Thyroid gland (tissue), 4 donors: Measurements from ENCODE around the gene PLEKHA7. TPM values are rescaled to one million over a fixed set of nuclear protein-coding genes. Genes with fewer than 3 reads are reported as not detected.

Source experiments
- DNase-seq, 2 donors: peaks; one replicate each; pipeline ENCODE4 v3.0.0-alpha.2; 2019
- H3K27ac ChIP-seq, 3 donors: fragments of 200-600 bp; sonication (generic); 1 replicate in 2 of 3; 2 replicates in 1 of 3; pipeline ENCODE4 v1.5.1; 2016 to 2019; ENCODE audit warnings: mild to moderate bottlenecking in 1 of 3, moderate library complexity in 1 of 3
- H3K27me3 ChIP-seq: fragments of 200-600 bp; sonication (generic); one replicate; pipeline ENCODE4 v1.5.1; 2019
- H3K36me3 ChIP-seq, 2 donors: fragments of 200-600 bp; sonication (generic); one replicate each; pipeline ENCODE4 v1.5.1; 2016 to 2019
- H3K4me1 ChIP-seq, 2 donors: fragments of 200-600 bp; sonication (generic); one replicate each; pipeline ENCODE4 v1.5.1; 2017 to 2019
- H3K4me3 ChIP-seq, 3 donors: fragments of 200-600 bp; sonication (generic); replicated peaks in 1 of 3; 1 replicate in 2 of 3; 2 replicates in 1 of 3; pipeline ENCODE4 v1.5.1; 2016; ENCODE audit warnings: mild to moderate bottlenecking in 1 of 3
- H3K9me3 ChIP-seq: fragments of 200-600 bp; sonication (generic); one replicate; pipeline ENCODE4 v1.5.1; 2017
- POLR2A ChIP-seq, 2 donors: fragments of 450-650 bp; IDR thresholded peaks; one replicate each; pipeline ENCODE4 v1.6.1; 2017; ENCODE audit warnings: antibody characterized with exemption in 2 of 2, mild to moderate bottlenecking in 2 of 2, moderate library complexity in 1 of 2
- WGBS, 2 donors: methylation state at CpG; one replicate each; pipeline ENCODE4 v1.1.5; 2017; 5-methylcytosine and 5-hydroxymethylcytosine counted together
- intact Hi-C: fragments of 100-400 bp; cut with DNase I; formaldehyde crosslinking; loops from one replicate; pipeline ENCODE4 v1.15.1; 2023
- total RNA-seq, 4 donors: library from RNA; depleted of rRNA; stranded (reverse); fragments of >200 nt; gene quantifications; one replicate each; pipeline ENCODE4 v1.2.3, GENCODE V29; 2016
- TF ChIP-seq, protein P1 (sequence below), 6 experiments: fragments of 200-600 bp in 3 of 6; fragments of 450-650 bp in 3 of 6; sonication (generic) in 3 of 6; IDR thresholded peaks; one replicate each; pipeline ENCODE4 v1.5.1; 2016 to 2019; ENCODE audit warnings: antibody characterized with exemption in 6 of 6, mild to moderate bottlenecking in 2 of 6, inconsistent platforms in 1 of 6, moderate library complexity in 1 of 6

PLEKHA7 gene
- total RNA-seq, 4 donors from 2014 or later: 22.5 to 29.0 (median 23.4) TPM

GRCh38 chr11:16797776-16798175 is 216.4 kb downstream of the PLEKHA7 start:
- Histone ChIP-seq H3K4me1 (peaks cover 0 to 12% of the 10 kb centered on the region in 2 donors), H3K9me3 (no peaks in the 10 kb centered on the region), H3K4me3 (no peak overlapping the region), H3K36me3 (no peaks in the 10 kb centered on the region), H3K27ac (no peak overlapping the region), H3K27me3 (no peaks in the 10 kb centered on the region)
- 71 to 77% methylated on average over 3 of the region's 3 CpGs for WGBS, 2 donors
- intact Hi-C loops: no loop called here
- DNase-seq: no peak
- TF ChIP-seq, protein P1, sequence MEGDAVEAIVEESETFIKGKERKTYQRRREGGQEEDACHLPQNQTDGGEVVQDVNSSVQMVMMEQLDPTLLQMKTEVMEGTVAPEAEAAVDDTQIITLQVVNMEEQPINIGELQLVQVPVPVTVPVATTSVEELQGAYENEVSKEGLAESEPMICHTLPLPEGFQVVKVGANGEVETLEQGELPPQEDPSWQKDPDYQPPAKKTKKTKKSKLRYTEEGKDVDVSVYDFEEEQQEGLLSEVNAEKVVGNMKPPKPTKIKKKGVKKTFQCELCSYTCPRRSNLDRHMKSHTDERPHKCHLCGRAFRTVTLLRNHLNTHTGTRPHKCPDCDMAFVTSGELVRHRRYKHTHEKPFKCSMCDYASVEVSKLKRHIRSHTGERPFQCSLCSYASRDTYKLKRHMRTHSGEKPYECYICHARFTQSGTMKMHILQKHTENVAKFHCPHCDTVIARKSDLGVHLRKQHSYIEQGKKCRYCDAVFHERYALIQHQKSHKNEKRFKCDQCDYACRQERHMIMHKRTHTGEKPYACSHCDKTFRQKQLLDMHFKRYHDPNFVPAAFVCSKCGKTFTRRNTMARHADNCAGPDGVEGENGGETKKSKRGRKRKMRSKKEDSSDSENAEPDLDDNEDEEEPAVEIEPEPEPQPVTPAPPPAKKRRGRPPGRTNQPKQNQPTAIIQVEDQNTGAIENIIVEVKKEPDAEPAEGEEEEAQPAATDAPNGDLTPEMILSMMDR (IDR thresholded peaks at IDR 0.05): no peak
- TF ChIP-seq POLR2A (IDR thresholded peaks at IDR 0.05): no peak

- Histone ChIP-seq H3K27me3 (no peaks in the 10 kb centered on the region), H3K4me1 (peaks cover 11 to 26% of the 10 kb centered on the region in 2 donors), H3K36me3 (no peaks in the 10 kb centered on the region), H3K4me3 (no peak overlapping the region), H3K9me3 (no peaks in the 10 kb centered on the region), H3K27ac (no peak overlapping the region)
- 90 to 93% methylated on average over 4 of the region's 4 CpGs for WGBS, 2 donors
- DNase-seq: no peak
- no peak for TF ChIP-seq POLR2A (IDR thresholded peaks at IDR 0.05)
- TF ChIP-seq, protein P1 (IDR thresholded peaks at IDR 0.05): no peak
- intact Hi-C loops: no loop called here
These were observed 217.9 kb downstream of the PLEKHA7 start for GRCh38 chr11:16796311-16796710.

- WGBS, 2 donors: 84 to 92% methylated on average over 8 of the region's 8 CpGs
These were observed 219.1 kb downstream of the PLEKHA7 start for GRCh38 chr11:16795146-16795545.

DNA sequence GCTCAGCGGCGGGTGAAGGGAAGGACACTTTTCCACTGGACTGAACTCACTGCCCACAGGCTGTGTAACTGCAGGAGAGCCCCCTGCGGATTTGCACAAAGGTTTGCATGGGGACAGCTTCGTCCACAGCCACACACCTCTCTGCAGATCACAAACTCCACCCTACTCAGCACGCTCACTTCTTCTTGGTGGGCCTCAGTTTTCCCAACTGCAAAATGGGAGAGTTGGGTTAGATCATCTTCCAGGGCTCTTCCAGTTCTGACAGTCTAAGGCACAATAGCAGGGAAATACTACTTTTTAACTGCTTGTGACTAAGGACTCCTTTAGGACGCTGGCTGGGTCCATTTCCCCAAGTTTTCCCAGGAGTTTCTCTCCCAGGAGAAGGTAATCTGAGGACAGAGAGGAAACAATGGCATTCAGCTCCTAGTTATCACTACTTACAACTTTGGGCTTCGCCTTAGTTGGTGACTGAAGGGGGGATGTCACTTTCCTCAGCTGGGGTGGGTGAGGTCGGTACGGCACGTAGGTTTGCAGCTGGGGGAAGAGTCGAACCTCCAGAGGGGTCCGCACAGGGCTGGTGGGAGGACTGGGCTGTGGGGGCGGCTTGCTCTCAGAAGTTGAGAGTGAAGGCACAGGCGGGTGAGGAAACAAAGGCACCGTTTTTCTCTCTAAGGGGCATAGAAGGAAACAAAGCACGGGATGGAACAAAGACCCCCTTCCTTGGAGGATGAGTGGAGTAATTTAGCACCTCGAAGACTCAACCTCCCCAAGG is 220.0 kb downstream of the PLEKHA7 start:
- H3K9me3 ChIP-seq: no peaks in the 10 kb centered on the region
- 89 to 90% methylated on average over 17 of the region's 17 CpGs for WGBS, 2 donors
- peaks cover 32 to 46% of the 10 kb centered on the region in 2 donors for H3K4me1 ChIP-seq
- H3K4me3 ChIP-seq: no peak overlapping the region
- intact Hi-C loops: no loop called here
- no peaks in the 10 kb centered on the region for H3K36me3 ChIP-seq
- no peaks in the 10 kb centered on the region for H3K27me3 ChIP-seq
- H3K27ac ChIP-seq: peak overlapping the region in 1 of 3 donors; percentile 87
- DNase-seq: no peak
- no peak for TF ChIP-seq POLR2A (IDR thresholded peaks at IDR 0.05)
- TF ChIP-seq, protein P1 (IDR thresholded peaks at IDR 0.05): no peak

More at GRCh38 chr11:16795146-16795545, 219.1 kb downstream of the PLEKHA7 start:
- no peak for TF ChIP-seq POLR2A (IDR thresholded peaks at IDR 0.05)
- TF ChIP-seq, protein P1 (IDR thresholded peaks at IDR 0.05): no peak
- Histone ChIP-seq H3K9me3 (no peaks in the 10 kb centered on the region), H3K27ac (no peak overlapping the region), H3K4me3 (no peak overlapping the region), H3K27me3 (no peaks in the 10 kb centered on the region), H3K4me1 (peaks cover 23 to 37% of the 10 kb centered on the region in 2 donors), H3K36me3 (no peaks in the 10 kb centered on the region)
- intact Hi-C loops: no loop called here
- no peak for DNase-seq

DNA sequence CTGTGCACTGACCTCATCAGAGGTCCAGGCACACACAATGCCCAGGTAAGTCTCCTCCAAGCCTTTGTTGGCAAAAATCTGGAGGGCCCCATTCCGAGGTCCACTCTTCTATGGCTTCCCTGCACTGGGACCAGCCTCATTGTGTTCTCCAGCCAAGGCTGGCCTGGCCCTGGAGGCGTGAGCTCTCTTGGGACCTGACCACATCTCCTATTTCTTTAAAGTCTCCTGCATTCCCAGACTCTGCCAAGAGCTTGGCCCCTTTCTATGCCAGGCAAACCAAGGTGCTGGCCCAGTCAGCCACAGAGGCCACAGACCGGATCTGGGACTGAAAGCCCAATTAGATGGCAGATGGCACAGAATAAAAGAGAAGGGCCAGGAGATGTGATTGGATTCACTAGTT is 220.7 kb downstream of the PLEKHA7 start:
- Histone ChIP-seq H3K9me3 (no peaks in the 10 kb centered on the region), H3K36me3 (no peaks in the 10 kb centered on the region), H3K27ac (peak overlapping the region in 2 of 3 donors; percentile 87 to 91), H3K27me3 (no peaks in the 10 kb centered on the region), H3K4me3 (no peak overlapping the region), H3K4me1 (peaks cover 38 to 54% of the 10 kb centered on the region in 2 donors)
- no peak for DNase-seq
- intact Hi-C loops: no loop called here
- TF ChIP-seq, protein P1 (IDR thresholded peaks at IDR 0.05): no peak
- no peak for TF ChIP-seq POLR2A (IDR thresholded peaks at IDR 0.05)
- WGBS, 2 donors: 89 to 94% methylated on average over 3 of the region's 3 CpGs
